Nephron progenitor cell (in vitro differentiated cells): ENCODE data around the gene EGLN2.

Source experiments
- DNase-seq: peaks from one replicate; pipeline ENCODE4 v3.0.0; 2021
- H3K27ac Mint-ChIP-seq: 2 replicates; pipeline ENCODE4 v1.8.0; 2021; ENCODE audit warnings: mild to moderate bottlenecking, moderate library complexity, mixed read lengths
- H3K27me3 Mint-ChIP-seq: 2 replicates; pipeline ENCODE4 v1.8.0; 2021; ENCODE audit warnings: mild to moderate bottlenecking, low read depth, mixed read lengths; ENCODE audit not compliant: poor library complexity
- H3K36me3 Mint-ChIP-seq: 2 replicates; pipeline ENCODE4 v1.8.0; 2021; ENCODE audit warnings: low read depth, mixed read lengths
- H3K4me1 Mint-ChIP-seq: 2 replicates; pipeline ENCODE4 v1.8.0; 2021; ENCODE audit warnings: mixed read lengths
- H3K4me3 Mint-ChIP-seq: 2 replicates; pipeline ENCODE4 v1.8.0; 2021; ENCODE audit warnings: mild to moderate bottlenecking, moderate library complexity, mixed read lengths
- H3K9me3 Mint-ChIP-seq: 2 replicates; pipeline ENCODE4 v1.8.0; 2021; ENCODE audit warnings: mild to moderate bottlenecking, moderate library complexity, mixed read lengths
- TF ChIP-seq, protein P1 (sequence below): fragments of 200-600 bp; sonication (generic); IDR thresholded peaks from 2 replicates; pipeline ENCODE4 v1.5.0; 2021; ENCODE audit warnings: antibody characterized with exemption

The EGLN2 gene

DNA sequence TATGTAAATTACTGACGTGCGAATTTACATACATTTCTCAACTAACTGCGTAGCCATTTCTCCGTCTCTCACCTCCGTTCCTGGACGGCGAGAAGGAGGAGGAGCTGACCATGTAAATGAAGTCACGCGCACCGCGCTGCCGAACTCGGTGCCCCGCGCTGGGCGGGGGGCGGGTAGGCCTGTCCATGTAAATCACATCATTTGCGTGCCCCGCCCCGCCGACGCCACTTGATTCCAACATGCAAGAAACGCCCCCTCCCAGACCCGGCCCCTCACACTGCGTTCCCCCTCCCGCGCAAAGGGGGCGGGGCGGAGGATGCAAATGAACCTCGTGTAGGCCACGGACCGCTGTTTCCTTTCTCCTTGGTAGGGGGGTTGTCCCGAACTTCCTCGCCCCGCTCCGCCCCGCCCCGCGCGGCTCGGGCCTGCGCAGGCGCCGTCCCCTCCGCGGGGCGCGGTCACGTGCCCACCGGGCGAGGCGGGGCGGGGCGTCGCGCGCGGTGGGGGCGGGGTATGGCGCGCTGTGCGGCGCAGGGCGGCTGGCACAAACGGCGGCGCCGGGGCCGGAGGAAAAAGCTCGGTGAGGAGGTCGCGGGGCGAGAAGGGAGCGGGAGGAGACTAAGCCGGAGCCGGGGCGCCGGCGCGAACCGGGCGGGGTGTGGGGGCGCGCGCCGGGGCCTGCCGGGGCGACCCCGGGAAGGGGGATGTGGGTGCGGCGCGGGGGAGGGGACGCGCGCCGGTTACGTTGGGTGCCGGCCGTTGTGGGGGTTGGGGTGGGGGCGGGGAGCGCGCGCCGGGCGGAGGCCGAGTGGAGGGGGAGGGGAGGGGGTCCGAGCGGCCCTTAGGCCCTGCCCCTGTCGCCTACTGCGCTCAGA is at the start of gene EGLN2:
Gene EGLN2, plus strand, starts transcription at position 509 of the 875 bp plus-strand sequence. CDS start 1,382 bp downstream, outside the sequence.
- DNase-seq, result peak; percentile 100
- Mint-ChIP-seq H3K4me3 (peak within 1 kb of the TSS; percentile 97), H3K4me1 (peaks cover 45% of the 10 kb centered on the region), H3K36me3 (peaks cover 9% of the 10 kb centered on the region), H3K27ac (peak within 1 kb of the TSS; percentile 98), H3K27me3 (no peaks in the 10 kb centered on the region), H3K9me3 (no peaks in the 10 kb centered on the region)
- TF ChIP-seq, protein P1, sequence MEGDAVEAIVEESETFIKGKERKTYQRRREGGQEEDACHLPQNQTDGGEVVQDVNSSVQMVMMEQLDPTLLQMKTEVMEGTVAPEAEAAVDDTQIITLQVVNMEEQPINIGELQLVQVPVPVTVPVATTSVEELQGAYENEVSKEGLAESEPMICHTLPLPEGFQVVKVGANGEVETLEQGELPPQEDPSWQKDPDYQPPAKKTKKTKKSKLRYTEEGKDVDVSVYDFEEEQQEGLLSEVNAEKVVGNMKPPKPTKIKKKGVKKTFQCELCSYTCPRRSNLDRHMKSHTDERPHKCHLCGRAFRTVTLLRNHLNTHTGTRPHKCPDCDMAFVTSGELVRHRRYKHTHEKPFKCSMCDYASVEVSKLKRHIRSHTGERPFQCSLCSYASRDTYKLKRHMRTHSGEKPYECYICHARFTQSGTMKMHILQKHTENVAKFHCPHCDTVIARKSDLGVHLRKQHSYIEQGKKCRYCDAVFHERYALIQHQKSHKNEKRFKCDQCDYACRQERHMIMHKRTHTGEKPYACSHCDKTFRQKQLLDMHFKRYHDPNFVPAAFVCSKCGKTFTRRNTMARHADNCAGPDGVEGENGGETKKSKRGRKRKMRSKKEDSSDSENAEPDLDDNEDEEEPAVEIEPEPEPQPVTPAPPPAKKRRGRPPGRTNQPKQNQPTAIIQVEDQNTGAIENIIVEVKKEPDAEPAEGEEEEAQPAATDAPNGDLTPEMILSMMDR, result no peak

DNA sequence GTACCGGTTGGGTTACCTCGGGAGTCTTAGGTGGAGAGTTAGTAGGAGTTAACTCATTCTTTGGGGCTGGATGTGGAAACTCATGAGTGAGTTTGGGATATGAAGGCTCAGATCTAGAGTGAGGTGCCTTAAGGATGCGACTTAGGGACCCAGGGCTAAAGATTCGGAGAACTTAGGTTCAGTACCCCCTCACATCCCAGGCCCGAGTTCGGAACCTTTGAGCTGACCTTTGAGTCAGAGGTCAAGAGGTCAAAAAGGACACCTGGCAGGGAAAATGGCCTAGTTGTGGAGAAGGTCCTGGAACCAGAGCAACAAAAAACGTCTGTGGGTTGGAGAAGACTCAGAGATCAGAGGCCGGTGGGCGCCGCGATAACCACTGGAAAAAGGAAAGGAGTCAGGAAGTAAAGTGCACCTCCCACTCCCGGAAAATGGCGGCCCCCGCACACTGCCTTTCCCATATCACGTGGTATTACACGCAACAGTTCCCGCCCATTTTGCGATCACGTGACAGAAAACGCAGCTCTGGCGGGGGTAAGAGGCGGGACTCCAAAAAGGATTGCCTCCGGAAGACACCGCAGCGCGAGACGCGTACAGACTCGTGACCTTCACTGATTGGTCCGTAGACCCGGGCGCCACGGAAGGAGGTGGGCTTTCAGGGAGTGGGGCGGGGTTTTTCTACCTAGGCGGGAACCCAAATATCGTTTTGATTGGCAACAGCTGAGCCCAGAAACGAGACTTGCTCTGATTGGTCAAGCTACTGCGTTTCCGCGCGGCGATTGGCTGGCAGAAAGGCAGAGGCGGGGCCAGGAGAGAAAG is 48.7 kb upstream of the EGLN2 start, which contains the start of gene ACTMAP:
Gene ACTMAP, minus strand, starts transcription at position 420 of the 816 bp plus-strand sequence. CDS start 674 bp downstream, outside the sequence.
- Mint-ChIP-seq H3K4me3 (peak within 1 kb of the TSS; percentile 94), H3K36me3 (peaks cover 24% of the 10 kb centered on the region), H3K27ac (peak within 1 kb of the TSS; percentile 99), H3K9me3 (no peaks in the 10 kb centered on the region), H3K27me3 (peaks cover 6% of the 10 kb centered on the region), H3K4me1 (peaks cover 64% of the 10 kb centered on the region)
- DNase-seq, result peak; percentile 99
- TF ChIP-seq, protein P1, result no peak

DNA sequence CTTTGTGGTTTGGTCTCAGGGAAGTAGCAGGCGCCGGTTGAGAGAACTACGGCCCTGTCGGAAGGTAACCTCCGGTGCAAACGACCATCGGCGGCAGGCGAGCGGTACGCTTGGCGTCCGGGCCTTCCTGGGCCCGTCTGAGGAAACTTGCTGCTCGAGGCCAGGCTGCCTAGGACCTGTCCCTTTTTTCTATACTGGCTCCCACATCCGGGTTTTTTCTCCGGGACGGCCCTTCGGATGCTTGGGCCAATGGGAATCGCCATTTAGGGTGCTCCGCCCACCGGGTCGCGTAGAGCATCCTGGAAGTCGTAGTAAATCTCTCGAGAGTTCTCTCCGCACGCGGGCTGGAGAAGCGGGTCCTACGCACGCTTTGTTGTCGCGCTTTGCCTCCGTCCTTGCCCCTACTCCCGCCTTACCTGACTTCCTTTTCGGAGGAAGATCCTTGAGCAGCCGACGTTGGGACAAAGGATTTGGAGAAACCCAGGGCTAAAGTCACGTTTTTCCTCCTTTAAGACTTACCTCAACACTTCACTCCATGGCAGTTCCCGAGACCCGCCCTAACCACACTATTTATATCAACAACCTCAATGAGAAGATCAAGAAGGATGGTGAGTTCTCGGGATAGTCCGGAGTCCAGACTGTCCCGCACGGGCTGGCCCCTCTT is 48.0 kb upstream of the EGLN2 start, which contains the start of gene SNRPA:
Gene SNRPA, plus strand, starts transcription at position 330 of the 664 bp plus-strand sequence. Its CDS starts 206 bp downstream, at position 536.
- Mint-ChIP-seq H3K36me3 (peaks cover 31% of the 10 kb centered on the region), H3K27me3 (peaks cover 6% of the 10 kb centered on the region), H3K27ac (peak within 1 kb of the TSS; percentile 99), H3K4me1 (peaks cover 67% of the 10 kb centered on the region), H3K4me3 (peak within 1 kb of the TSS; percentile 94), H3K9me3 (no peaks in the 10 kb centered on the region)
- peak; percentile 95 for DNase-seq
- TF ChIP-seq, protein P1, result no peak

DNA sequence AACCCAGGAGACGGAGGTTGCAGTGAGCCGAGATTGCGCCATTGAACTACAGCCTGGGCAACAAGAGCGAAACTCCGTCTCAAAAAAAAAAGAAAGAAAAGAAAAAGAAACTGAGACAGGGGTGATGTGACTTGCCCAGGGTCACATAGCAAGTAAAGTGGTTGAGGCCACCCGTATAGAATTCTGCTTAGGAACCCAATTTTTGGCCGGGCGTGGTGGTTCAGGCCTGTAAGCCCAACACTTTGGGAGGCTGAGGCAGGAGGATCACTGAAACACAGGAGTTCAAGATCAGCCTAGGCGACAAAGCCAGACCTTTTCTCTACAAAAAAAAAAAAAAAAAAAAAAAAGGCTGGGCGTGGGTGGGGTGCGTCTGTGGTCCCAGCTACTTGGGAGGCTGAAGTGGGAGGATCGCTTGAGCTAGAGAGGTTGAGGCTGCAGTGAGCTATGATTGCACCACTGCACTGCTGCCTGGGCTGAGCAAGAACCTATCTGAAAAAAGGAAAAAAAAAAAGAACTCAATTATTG is 46.7 kb upstream of the EGLN2 start:
- no peaks in the 10 kb centered on the region for H3K9me3 Mint-ChIP-seq
- no peak for DNase-seq
- peak overlapping the region; percentile 94 for H3K4me3 Mint-ChIP-seq
- TF ChIP-seq, protein P1, result no peak
- H3K4me1 Mint-ChIP-seq, result peaks cover 75% of the 10 kb centered on the region
- peak overlapping the region; percentile 99 for H3K27ac Mint-ChIP-seq
- peaks cover 43% of the 10 kb centered on the region for H3K36me3 Mint-ChIP-seq
- peaks cover 6% of the 10 kb centered on the region for H3K27me3 Mint-ChIP-seq

DNA sequence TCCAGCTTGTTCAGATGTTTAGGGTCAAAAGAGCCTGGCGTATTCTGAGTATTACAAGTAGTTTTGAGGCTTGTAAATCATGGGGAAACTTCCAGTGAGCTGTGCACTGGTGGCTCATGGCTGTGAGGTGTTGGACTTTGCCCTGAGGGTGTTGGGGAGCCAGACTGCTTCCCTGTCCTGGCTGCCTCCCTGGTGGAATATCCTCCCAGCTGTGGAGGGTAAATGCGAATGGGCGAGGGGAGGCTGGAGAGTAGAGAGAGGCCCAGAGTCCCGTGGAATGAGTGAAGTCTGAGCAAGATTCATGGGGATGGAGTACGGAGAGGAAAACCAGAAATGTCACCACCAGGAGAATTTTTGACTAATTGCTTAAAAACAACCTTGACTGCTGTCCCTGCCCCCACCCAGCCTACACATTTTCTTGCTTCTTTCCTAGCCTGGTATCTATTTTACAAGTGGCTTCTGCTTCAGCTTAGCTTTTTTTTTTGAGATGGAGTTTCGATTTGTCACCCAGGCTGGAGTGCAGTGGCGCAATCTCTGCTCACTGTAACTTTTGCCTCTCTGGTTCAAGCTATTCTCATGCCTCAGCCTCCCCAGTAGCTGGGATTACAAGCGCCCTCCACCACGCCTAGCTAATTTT is 44.3 kb upstream of the EGLN2 start:
- Mint-ChIP-seq H3K4me1 (peaks cover 56% of the 10 kb centered on the region), H3K4me3 (peak overlapping the region; percentile 64), H3K27me3 (peaks cover under 1% of the 10 kb centered on the region), H3K36me3 (peaks cover 56% of the 10 kb centered on the region), H3K9me3 (no peaks in the 10 kb centered on the region), H3K27ac (peak overlapping the region; percentile 85)
- TF ChIP-seq, protein P1, result no peak
- DNase-seq, result no peak
